HepG2 (cell line): ENCODE results near the gene TAMM41. TPM values are rescaled to one million over a fixed set of nuclear protein-coding genes. Genes with fewer than 3 reads are reported as not detected.
A peak's percentile ranks its signal among the peaks of the same experiment; 100 is the strongest.

ENCODE experiments used
- DRAP1 ChIP-seq: IDR thresholded peaks from 2 replicates; pipeline ENCODE4 v1.6.1; 2016; ENCODE audit warnings: missing genetic modification reagents, missing compliant biosample characterization
- E2F2 ChIP-seq: sonication (generic); formaldehyde crosslinking; IDR thresholded peaks from 2 replicates; pipeline ENCODE4 v1.4.0; 2020; ENCODE audit warnings: missing genetic modification reagents, borderline replicate concordance
- HCFC1 ChIP-seq: fragments of 150-350 bp; IDR thresholded peaks from 2 replicates; pipeline ENCODE4 v1.6.1; 2014; ENCODE audit warnings: low read depth, low read length
- HNRNPH1 ChIP-seq: fragments of 200-400 bp; formaldehyde crosslinking; optimal IDR thresholded peaks from 2 replicates; pipeline ENCODE3; 2017; ENCODE audit warnings: mild to moderate bottlenecking, low read depth, low read length
- NFATC3 ChIP-seq: sonication (generic); formaldehyde crosslinking; IDR thresholded peaks from 2 replicates; pipeline ENCODE4 v1.5.1; 2020; ENCODE audit warnings: mild to moderate bottlenecking, missing genetic modification reagents
- POLR2AphosphoS2 ChIP-seq: IDR thresholded peaks from 2 replicates; pipeline ENCODE4 v1.6.1; 2011; ENCODE audit warnings: low read depth, low read length, improper control_type of control experiment
- TEF ChIP-seq: sonication (generic); formaldehyde crosslinking; IDR thresholded peaks from 2 replicates; pipeline ENCODE4 v1.5.0; 2020; ENCODE audit warnings: missing genetic modification reagents
- ZNF121 ChIP-seq: sonication (generic); formaldehyde crosslinking; IDR thresholded peaks from 2 replicates; pipeline ENCODE4 v1.5.0; 2020; ENCODE audit warnings: mild to moderate bottlenecking, missing genetic modification reagents
- ZNF124 ChIP-seq: sonication (generic); formaldehyde crosslinking; IDR thresholded peaks from 2 replicates; pipeline ENCODE4 v1.4.0; 2020; ENCODE audit warnings: missing genetic modification reagents
- ZNF296 ChIP-seq: sonication (generic); formaldehyde crosslinking; conservative IDR thresholded peaks from 2 replicates; pipeline ENCODE4 v1.5.0; 2020; ENCODE audit warnings: mild to moderate bottlenecking, missing genetic modification reagents
- ZNF468 ChIP-seq: sonication (generic); formaldehyde crosslinking; IDR thresholded peaks from 2 replicates; pipeline ENCODE4 v1.8.0; 2022; ENCODE audit warnings: mild to moderate bottlenecking, moderate library complexity, missing genetic modification reagents
- polyA plus RNA-seq, 8 experiments: library from polyadenylated mRNA; depleted of rRNA in 3 of 8; stranded (reverse) in 7 of 8; unstranded in 1 of 8; fragments of >200 nt; fragmentation: Illumina TruSeq in 4 of 8; extraction: Trizol in 4 of 8; gene quantifications; 2 replicates each; pipeline versions ENCODE4 v1.2.1 to v1.2.3, GENCODE V29; 2011 to 2016; ENCODE audit warnings: low read depth in 4 of 8, missing spikeins in 1 of 8, mixed read lengths in 1 of 8; ENCODE audit not compliant: insufficient read depth in 1 of 8
- total RNA-seq, 5 experiments: library from RNA; depleted of rRNA; stranded (reverse); fragments of >200 nt; fragmentation: Illumina TruSeq; extraction: Trizol; gene quantifications; 2 replicates each; pipeline ENCODE4 v1.2.3, GENCODE V29; 2016; ENCODE audit warnings: low read depth in 1 of 5
- TF ChIP-seq, protein P1 (sequence below), 2 experiments: fragments of 450-650 bp in 1 of 2; sonication (generic) in 1 of 2; formaldehyde crosslinking in 1 of 2; IDR thresholded peaks; 2 replicates each; pipeline versions ENCODE4 v1.6.1 to v1.8.0; 2016 to 2022; ENCODE audit warnings: antibody characterized with exemption in 1 of 2, mild to moderate bottlenecking in 1 of 2, missing genetic modification reagents in 1 of 2
- TF ChIP-seq, protein P2 (sequence below): sonication (generic); formaldehyde crosslinking; IDR thresholded peaks from 2 replicates; pipeline ENCODE4 v1.5.0; 2020; ENCODE audit warnings: missing genetic modification reagents, mild to moderate bottlenecking, borderline replicate concordance

TAMM41 gene
- total and polyA plus RNA-seq, 2 of the 13 experiments (the other 11 are each of a cell fraction or from before 2014, with no cell fraction given), result 9.9 to 12.2 TPM

- TF ChIP-seq E2F2 (no peak), NFATC3 (0 out of 2 replicates have a peak, but pooled peaks have one; percentile 40), TEF (CRISPR knock-in tag) (no peak), POLR2AphosphoS2 (no peak), DRAP1 (peak; percentile 75), ZNF468 (CRISPR knock-in tag) (0 out of 2 replicates have a peak, but pooled peaks have one; percentile 80), ZNF296 (CRISPR knock-in tag) (no peak), ZNF121 (CRISPR knock-in tag) (peak; percentile 44), HCFC1 (no peak), ZNF124 (CRISPR knock-in tag) (0 out of 2 replicates have a peak, but pooled peaks have one; percentile 59), HNRNPH1 (no peak)
- TF ChIP-seq, protein P1, sequence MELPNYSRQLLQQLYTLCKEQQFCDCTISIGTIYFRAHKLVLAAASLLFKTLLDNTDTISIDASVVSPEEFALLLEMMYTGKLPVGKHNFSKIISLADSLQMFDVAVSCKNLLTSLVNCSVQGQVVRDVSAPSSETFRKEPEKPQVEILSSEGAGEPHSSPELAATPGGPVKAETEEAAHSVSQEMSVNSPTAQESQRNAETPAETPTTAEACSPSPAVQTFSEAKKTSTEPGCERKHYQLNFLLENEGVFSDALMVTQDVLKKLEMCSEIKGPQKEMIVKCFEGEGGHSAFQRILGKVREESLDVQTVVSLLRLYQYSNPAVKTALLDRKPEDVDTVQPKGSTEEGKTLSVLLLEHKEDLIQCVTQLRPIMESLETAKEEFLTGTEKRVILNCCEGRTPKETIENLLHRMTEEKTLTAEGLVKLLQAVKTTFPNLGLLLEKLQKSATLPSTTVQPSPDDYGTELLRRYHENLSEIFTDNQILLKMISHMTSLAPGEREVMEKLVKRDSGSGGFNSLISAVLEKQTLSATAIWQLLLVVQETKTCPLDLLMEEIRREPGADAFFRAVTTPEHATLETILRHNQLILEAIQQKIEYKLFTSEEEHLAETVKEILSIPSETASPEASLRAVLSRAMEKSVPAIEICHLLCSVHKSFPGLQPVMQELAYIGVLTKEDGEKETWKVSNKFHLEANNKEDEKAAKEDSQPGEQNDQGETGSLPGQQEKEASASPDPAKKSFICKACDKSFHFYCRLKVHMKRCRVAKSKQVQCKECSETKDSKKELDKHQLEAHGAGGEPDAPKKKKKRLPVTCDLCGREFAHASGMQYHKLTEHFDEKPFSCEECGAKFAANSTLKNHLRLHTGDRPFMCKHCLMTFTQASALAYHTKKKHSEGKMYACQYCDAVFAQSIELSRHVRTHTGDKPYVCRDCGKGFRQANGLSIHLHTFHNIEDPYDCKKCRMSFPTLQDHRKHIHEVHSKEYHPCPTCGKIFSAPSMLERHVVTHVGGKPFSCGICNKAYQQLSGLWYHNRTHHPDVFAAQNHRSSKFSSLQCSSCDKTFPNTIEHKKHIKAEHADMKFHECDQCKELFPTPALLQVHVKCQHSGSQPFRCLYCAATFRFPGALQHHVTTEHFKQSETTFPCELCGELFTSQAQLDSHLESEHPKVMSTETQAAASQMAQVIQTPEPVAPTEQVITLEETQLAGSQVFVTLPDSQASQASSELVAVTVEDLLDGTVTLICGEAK (IDR thresholded peaks at IDR 0.05), result no peak
- TF ChIP-seq, protein P1 (CRISPR knock-in tag; IDR thresholded peaks at IDR 0.05), result no peak
- TF ChIP-seq, protein P2, sequence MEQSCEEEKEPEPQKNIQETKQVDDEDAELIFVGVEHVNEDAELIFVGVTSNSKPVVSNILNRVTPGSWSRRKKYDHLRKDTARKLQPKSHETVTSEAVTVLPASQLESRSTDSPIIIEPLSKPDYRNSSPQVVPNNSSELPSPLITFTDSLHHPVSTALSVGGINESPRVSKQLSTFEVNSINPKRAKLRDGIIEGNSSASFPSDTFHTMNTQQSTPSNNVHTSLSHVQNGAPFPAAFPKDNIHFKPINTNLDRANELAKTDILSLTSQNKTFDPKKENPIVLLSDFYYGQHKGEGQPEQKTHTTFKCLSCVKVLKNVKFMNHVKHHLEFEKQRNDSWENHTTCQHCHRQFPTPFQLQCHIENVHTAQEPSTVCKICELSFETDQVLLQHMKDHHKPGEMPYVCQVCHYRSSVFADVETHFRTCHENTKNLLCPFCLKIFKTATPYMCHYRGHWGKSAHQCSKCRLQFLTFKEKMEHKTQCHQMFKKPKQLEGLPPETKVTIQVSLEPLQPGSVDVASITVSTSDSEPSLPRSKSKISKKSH (CRISPR knock-in tag), result peak; percentile 68; the same call in 1 of the 2 replicates
These were observed at the start of gene TAMM41 (continued) for GRCh38 chr3:11846281-11847266.
